Keratinocyte (primary cell): ENCODE measurements around the gene REEP2.

Source experiments
- EZH2 ChIP-seq: IDR thresholded peaks from one replicate; pipeline ENCODE4 v1.6.1; 2012; ENCODE audit warnings: inconsistent platforms, mild to moderate bottlenecking, low read length, moderate library complexity
- TF ChIP-seq, protein P1 (sequence below), 3 experiments: IDR thresholded peaks in 1 of 3; conservative IDR thresholded peaks in 1 of 3; optimal IDR thresholded peaks in 1 of 3; 2 replicates in 2 of 3; 3 replicates in 1 of 3; pipeline versions ENCODE3 to v1.5.1; 2011; ENCODE audit warnings: low read length in 3 of 3, mild to moderate bottlenecking in 3 of 3, moderate library complexity in 2 of 3, control low read depth in 1 of 3, inconsistent platforms in 1 of 3; ENCODE audit not compliant: insufficient read depth in 2 of 3; ENCODE audit errors: extremely low read depth in 1 of 3

DNA sequence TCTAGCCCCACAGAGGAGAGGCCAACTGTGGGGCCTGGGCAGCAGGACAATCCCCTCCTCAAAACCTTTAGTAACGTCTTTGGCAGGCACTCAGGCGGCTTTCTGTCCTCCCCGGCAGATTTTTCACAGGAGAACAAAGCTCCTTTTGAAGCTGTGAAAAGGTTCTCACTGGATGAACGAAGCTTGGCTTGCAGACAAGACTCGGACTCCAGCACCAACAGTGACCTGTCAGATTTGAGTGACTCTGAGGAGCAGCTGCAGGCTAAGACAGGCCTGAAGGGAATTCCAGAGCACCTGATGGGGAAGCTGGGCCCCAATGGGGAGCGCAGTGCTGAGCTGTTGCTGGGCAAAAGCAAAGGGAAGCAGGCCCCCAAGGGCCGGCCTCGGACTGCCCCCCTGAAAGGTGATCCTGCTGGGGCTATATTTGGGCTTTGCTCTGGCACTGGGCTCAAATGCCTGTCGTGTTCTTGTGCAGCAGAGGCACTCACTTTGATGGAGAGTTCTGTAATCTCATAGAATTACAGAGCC is 46.9 kb upstream of the REEP2 start:
- TF ChIP-seq, protein P1, sequence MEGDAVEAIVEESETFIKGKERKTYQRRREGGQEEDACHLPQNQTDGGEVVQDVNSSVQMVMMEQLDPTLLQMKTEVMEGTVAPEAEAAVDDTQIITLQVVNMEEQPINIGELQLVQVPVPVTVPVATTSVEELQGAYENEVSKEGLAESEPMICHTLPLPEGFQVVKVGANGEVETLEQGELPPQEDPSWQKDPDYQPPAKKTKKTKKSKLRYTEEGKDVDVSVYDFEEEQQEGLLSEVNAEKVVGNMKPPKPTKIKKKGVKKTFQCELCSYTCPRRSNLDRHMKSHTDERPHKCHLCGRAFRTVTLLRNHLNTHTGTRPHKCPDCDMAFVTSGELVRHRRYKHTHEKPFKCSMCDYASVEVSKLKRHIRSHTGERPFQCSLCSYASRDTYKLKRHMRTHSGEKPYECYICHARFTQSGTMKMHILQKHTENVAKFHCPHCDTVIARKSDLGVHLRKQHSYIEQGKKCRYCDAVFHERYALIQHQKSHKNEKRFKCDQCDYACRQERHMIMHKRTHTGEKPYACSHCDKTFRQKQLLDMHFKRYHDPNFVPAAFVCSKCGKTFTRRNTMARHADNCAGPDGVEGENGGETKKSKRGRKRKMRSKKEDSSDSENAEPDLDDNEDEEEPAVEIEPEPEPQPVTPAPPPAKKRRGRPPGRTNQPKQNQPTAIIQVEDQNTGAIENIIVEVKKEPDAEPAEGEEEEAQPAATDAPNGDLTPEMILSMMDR (optimal IDR thresholded peaks at IDR 0.05 in 1 of 3, IDR thresholded peaks at IDR 0.05 in 1 of 3, conservative IDR thresholded peaks at IDR 0.05 in 1 of 3; ENCODE audit: extremely low read depth in 1 of 3, insufficient read depth in 2 of 3, low read length in 3 of 3) = no peak
- no peak for TF ChIP-seq EZH2
